Activated CD4-positive, alpha-beta T cell treated with anti-CD3 and anti-CD28 coated beads for 36 hours (primary cell): Measurements from ENCODE around the gene ERP44. TPM values are rescaled to one million over a fixed set of nuclear protein-coding genes. Genes with fewer than 3 reads are reported as not detected.

Experiments used
- ATAC-seq: fragments of 200-7000 bp; cut with Tn5 transposase; one replicate; pipeline ENCODE4 v1.10.0; 2021; ENCODE audit warnings: mild to moderate bottlenecking, moderate library complexity
- CTCF ChIA-PET: fragments of 350-600 bp; sonication (Branson Sonifier 250); formaldehyde crosslinking; loops from one replicate; lab custom pipeline; 2021; ENCODE audit warnings: antibody characterized with exemption; lab: Charles Lee
- POLR2A ChIA-PET: fragments of 350-600 bp; sonication (Branson Sonifier 250); formaldehyde crosslinking; loops from one replicate; lab custom pipeline; 2021; ENCODE audit warnings: antibody characterized with exemption, inconsistent platforms; lab: Charles Lee
- DNase-seq: peaks from one replicate; pipeline ENCODE4 v3.0.0-alpha.2; 2020
- H3K27ac Mint-ChIP-seq: one replicate; pipeline ENCODE4 v1.8.0; 2021; ENCODE audit warnings: mixed read lengths
- H3K27me3 Mint-ChIP-seq: one replicate; pipeline ENCODE4 v1.8.0; 2021; ENCODE audit warnings: mixed read lengths
- H3K36me3 Mint-ChIP-seq: one replicate; pipeline ENCODE4 v1.8.0; 2021; ENCODE audit warnings: low read depth, mixed read lengths
- H3K4me1 Mint-ChIP-seq: one replicate; pipeline ENCODE4 v1.8.0; 2021; ENCODE audit warnings: mixed read lengths
- H3K4me3 Mint-ChIP-seq: one replicate; pipeline ENCODE4 v1.8.0; 2021; ENCODE audit warnings: mild to moderate bottlenecking, moderate library complexity, mixed read lengths
- H3K9me3 Mint-ChIP-seq: one replicate; pipeline ENCODE4 v1.8.0; 2021; ENCODE audit warnings: low read depth, mixed read lengths
- intact Hi-C, 2 experiments: fragments of 100-400 bp; cut with DNase I in 1 of 2; cut with micrococcal nuclease in 1 of 2; formaldehyde crosslinking; loops; one replicate each; pipeline versions ENCODE4 v1.14.2 to v1.15.1; 2022 to 2024; cut with DNase I, micrococcal nuclease
- total RNA-seq, 2 experiments: library from RNA; stranded (reverse); gene quantifications; one replicate each; pipeline ENCODE4 v1.2.3, GENCODE V29; 2021

ERP44 gene
- total RNA-seq, 2 experiments from 2014 or later = 12.0 to 12.4 TPM

GRCh38 chr9:100052375-100052774 lies 46.4 kb downstream of the ERP44 start:
- H3K27me3 Mint-ChIP-seq = no peaks in the 10 kb centered on the region
- no peaks in the 10 kb centered on the region for H3K9me3 Mint-ChIP-seq
- POLR2A ChIA-PET = no interaction called here
- ATAC-seq (no peak), DNase-seq (no peak)
- no peak overlapping the region for H3K27ac Mint-ChIP-seq
- peaks cover 2% of the 10 kb centered on the region for H3K4me1 Mint-ChIP-seq
- intact Hi-C loops = no loop called here
- peaks cover 18% of the 10 kb centered on the region for H3K36me3 Mint-ChIP-seq
- no peak overlapping the region for H3K4me3 Mint-ChIP-seq
- CTCF ChIA-PET = interaction anchor here (0.7 to 1.6 kb wide), 4 partner anchors 12 to 165 kb away, joined by 3 read pairs; no protein-coding TSS in a partner anchor

GRCh38 chr9:100049551-100049950 lies 49.2 kb downstream of the ERP44 start:
- ATAC-seq (no peak), DNase-seq (no peak)
- CTCF ChIA-PET = interaction anchor here (0.6 kb wide), 1 partner anchor 50 kb away, joined by 3 read pairs; the partner anchor contains the start of gene INVS
- Mint-ChIP-seq H3K4me1 (peaks cover 2% of the 10 kb centered on the region), H3K36me3 (peaks cover 20% of the 10 kb centered on the region), H3K4me3 (no peak overlapping the region), H3K27me3 (no peaks in the 10 kb centered on the region), H3K27ac (no peak overlapping the region), H3K9me3 (no peaks in the 10 kb centered on the region)
- intact Hi-C loops = no loop called here
- POLR2A ChIA-PET = no interaction called here

- no peak for DNase-seq
- ChIA-PET CTCF (no interaction called here), POLR2A (no interaction called here)
- H3K27ac Mint-ChIP-seq = no peak overlapping the region
- ATAC-seq = no peak
- intact Hi-C loops = no loop called here
- H3K36me3 Mint-ChIP-seq = peaks cover 75% of the 10 kb centered on the region
- H3K4me3 Mint-ChIP-seq = no peak overlapping the region
- peaks cover 22% of the 10 kb centered on the region for H3K9me3 Mint-ChIP-seq
- H3K4me1 Mint-ChIP-seq = peaks cover 17% of the 10 kb centered on the region
- H3K27me3 Mint-ChIP-seq = no peaks in the 10 kb centered on the region
These were observed 60.3 kb downstream of the ERP44 start for GRCh38 chr9:100038472-100038871.

GRCh38 chr9:100033877-100034551 lies 64.8 kb downstream of the ERP44 start:
- ChIA-PET CTCF (no interaction called here), POLR2A (no interaction called here)

GRCh38 chr9:100030548-100030947 lies 68.3 kb downstream of the ERP44 start:
- DNase-seq (no peak), ATAC-seq (no peak)
- POLR2A ChIA-PET = no interaction called here
- CTCF ChIA-PET = interaction anchor here (0.6 to 1.3 kb wide), 3 partner anchors 161 to 294 kb away, joined by 3 to 5 read pairs (median 4); no protein-coding TSS in a partner anchor
- Mint-ChIP-seq H3K27me3 (no peaks in the 10 kb centered on the region), H3K9me3 (peaks cover 2% of the 10 kb centered on the region), H3K4me1 (peaks cover 6% of the 10 kb centered on the region), H3K4me3 (no peak overlapping the region), H3K27ac (no peak overlapping the region), H3K36me3 (peaks cover 29% of the 10 kb centered on the region)
- intact Hi-C loops = no loop called here

More at GRCh38 chr9:100033877-100034551, 64.8 kb downstream of the ERP44 start:
- Mint-ChIP-seq H3K4me3 (no peak overlapping the region), H3K4me1 (peaks cover 15% of the 10 kb centered on the region), H3K27me3 (no peaks in the 10 kb centered on the region), H3K9me3 (peaks cover 7% of the 10 kb centered on the region), H3K36me3 (peaks cover 51% of the 10 kb centered on the region), H3K27ac (no peak overlapping the region)
- DNase-seq (no peak), ATAC-seq (no peak)
- intact Hi-C loops = no loop called here

GRCh38 chr9:100029251-100029650 lies 69.5 kb downstream of the ERP44 start:
- Mint-ChIP-seq H3K27ac (no peak overlapping the region), H3K4me1 (peaks cover 6% of the 10 kb centered on the region), H3K9me3 (peaks cover 2% of the 10 kb centered on the region), H3K4me3 (no peak overlapping the region), H3K27me3 (no peaks in the 10 kb centered on the region), H3K36me3 (peaks cover 31% of the 10 kb centered on the region)
- POLR2A ChIA-PET = no interaction called here
- intact Hi-C loops = loop anchor here (2.0 to 5.0 kb wide), 3 partner anchors 194 to 566 kb away; no protein-coding TSS in a partner anchor
- DNase-seq (no peak), ATAC-seq (no peak)
- CTCF ChIA-PET = interaction anchor here (1.1 kb wide), 1 partner anchor 191 kb away, joined by 3 read pairs; no protein-coding TSS in a partner anchor

- H3K4me3 Mint-ChIP-seq = no peak overlapping the region
- peak; percentile 82 for DNase-seq
- intact Hi-C loops = loop anchor here (1.0 to 5.0 kb wide), 6 partner anchors 188 to 567 kb away; no protein-coding TSS in a partner anchor
- no peaks in the 10 kb centered on the region for H3K9me3 Mint-ChIP-seq
- H3K27me3 Mint-ChIP-seq = no peaks in the 10 kb centered on the region
- POLR2A ChIA-PET = no interaction called here
- no peak overlapping the region for H3K27ac Mint-ChIP-seq
- CTCF ChIA-PET = interaction anchor here (1.0 to 2.6 kb wide), 3 partner anchors 24 to 297 kb away, joined by 3 to 17 read pairs (median 3); no protein-coding TSS in a partner anchor
- H3K36me3 Mint-ChIP-seq = peaks cover 24% of the 10 kb centered on the region
- peaks cover 3% of the 10 kb centered on the region for H3K4me1 Mint-ChIP-seq
- ATAC-seq = peak; percentile 93
These were observed 70.5 kb downstream of the ERP44 start for GRCh38 chr9:100028201-100028784.

GRCh38 chr9:100027543-100027942 lies 71.3 kb downstream of the ERP44 start:
- H3K36me3 Mint-ChIP-seq = peaks cover 18% of the 10 kb centered on the region
- peaks cover 3% of the 10 kb centered on the region for H3K4me1 Mint-ChIP-seq
- ATAC-seq (no peak), DNase-seq (no peak)
- H3K4me3 Mint-ChIP-seq = no peak overlapping the region
- CTCF ChIA-PET = interaction anchor here (0.6 to 2.6 kb wide), 5 partner anchors 13 to 297 kb away, joined by 3 to 17 read pairs (median 3); no protein-coding TSS in a partner anchor
- intact Hi-C loops = loop anchor here (2.0 to 5.0 kb wide), 2 partner anchors 297 to 410 kb away; no protein-coding TSS in a partner anchor
- H3K27me3 Mint-ChIP-seq = no peaks in the 10 kb centered on the region
- H3K9me3 Mint-ChIP-seq = no peaks in the 10 kb centered on the region
- POLR2A ChIA-PET = no interaction called here
- H3K27ac Mint-ChIP-seq = no peak overlapping the region

- Mint-ChIP-seq H3K36me3 (peaks cover 28% of the 10 kb centered on the region), H3K4me3 (no peak overlapping the region), H3K4me1 (no peaks in the 10 kb centered on the region), H3K9me3 (no peaks in the 10 kb centered on the region), H3K27me3 (no peaks in the 10 kb centered on the region), H3K27ac (no peak overlapping the region)
- ChIA-PET CTCF (interaction anchor here (1.0 to 1.4 kb wide), 2 partner anchors 11 to 302 kb away, joined by 3 to 7 read pairs; no protein-coding TSS in a partner anchor), POLR2A (no interaction called here)
- DNase-seq (no peak), ATAC-seq (no peak)
- intact Hi-C loops = no loop called here
These were observed 76.9 kb downstream of the ERP44 start for GRCh38 chr9:100021931-100022330.

- intact Hi-C loops = no loop called here
- H3K4me1 Mint-ChIP-seq = no peaks in the 10 kb centered on the region
- peaks cover 27% of the 10 kb centered on the region for H3K36me3 Mint-ChIP-seq
- CTCF ChIA-PET = no interaction called here
- H3K27ac Mint-ChIP-seq = no peak overlapping the region
- POLR2A ChIA-PET = no interaction called here
- no peaks in the 10 kb centered on the region for H3K27me3 Mint-ChIP-seq
- ATAC-seq (no peak), DNase-seq (no peak)
- H3K4me3 Mint-ChIP-seq = no peak overlapping the region
- H3K9me3 Mint-ChIP-seq = no peaks in the 10 kb centered on the region
These were observed 78.5 kb downstream of the ERP44 start for GRCh38 chr9:100020121-100020795.

- Mint-ChIP-seq H3K36me3 (peaks cover 24% of the 10 kb centered on the region), H3K27ac (no peak overlapping the region), H3K4me3 (no peak overlapping the region), H3K9me3 (no peaks in the 10 kb centered on the region), H3K27me3 (no peaks in the 10 kb centered on the region), H3K4me1 (no peaks in the 10 kb centered on the region)
- no peak for DNase-seq
- CTCF ChIA-PET = no interaction called here
- no peak for ATAC-seq
- intact Hi-C loops = no loop called here
- POLR2A ChIA-PET = no interaction called here
These were observed 79.3 kb downstream of the ERP44 start for GRCh38 chr9:100019541-100019940.
